Endometrial microvascular endothelial cells (primary cell): Measurements from ENCODE around the gene IGF2R. TPM values are rescaled to one million over a fixed set of nuclear protein-coding genes. Genes with fewer than 3 reads are reported as not detected.
"Not testable (repeated sequence)": the region's sequence is repeated elsewhere in the genome, so short reads cannot be mapped to it uniquely, and the experiment has no call there.

Source experiments
- in situ Hi-C: cut with HindIII; loops from 2 replicates; pipeline ENCODE4 v1.10.0; 2017; ENCODE audit warnings: low sequenced_read_pairs, low pct_unique_long_range_greater_than_20kb; ENCODE audit errors: inconsistent ontology term
- total RNA-seq: library from RNA; depleted of rRNA; stranded (reverse); fragments of >200 nt; gene quantifications from one replicate; pipeline ENCODE4 v1.2.3, GENCODE V29; 2015; ENCODE audit errors: inconsistent ontology term

IGF2R gene
- total RNA-seq, 1 donor from 2014 or later, result 23.5 TPM

DNA sequence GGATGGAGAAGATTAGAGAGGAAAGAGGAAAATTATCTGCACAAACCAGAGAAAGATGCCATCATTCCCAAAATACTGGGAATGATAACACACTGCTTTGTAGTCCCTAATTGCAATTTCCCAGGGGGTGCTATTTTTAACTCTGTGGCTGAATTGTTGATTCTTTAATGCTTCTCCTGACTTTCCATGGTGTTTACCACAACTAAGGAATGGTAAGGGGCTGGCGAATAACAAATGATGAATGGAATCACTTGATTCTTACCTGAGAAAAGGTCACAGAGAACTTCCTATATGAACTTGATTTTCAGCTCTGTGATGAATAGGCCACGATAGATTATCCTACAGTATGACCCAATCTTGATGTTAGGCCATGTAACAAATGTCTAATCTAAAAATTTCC lies 22.0 kb upstream of the IGF2R start:
- in situ Hi-C loops, result no loop called here

- in situ Hi-C loops, result no loop called here
Observed at GRCh38 chr6:159948199-159948598, 20.7 kb upstream of the IGF2R start.

- in situ Hi-C loops, result no loop called here
Observed at GRCh38 chr6:159951772-159952171, 17.1 kb upstream of the IGF2R start.

DNA sequence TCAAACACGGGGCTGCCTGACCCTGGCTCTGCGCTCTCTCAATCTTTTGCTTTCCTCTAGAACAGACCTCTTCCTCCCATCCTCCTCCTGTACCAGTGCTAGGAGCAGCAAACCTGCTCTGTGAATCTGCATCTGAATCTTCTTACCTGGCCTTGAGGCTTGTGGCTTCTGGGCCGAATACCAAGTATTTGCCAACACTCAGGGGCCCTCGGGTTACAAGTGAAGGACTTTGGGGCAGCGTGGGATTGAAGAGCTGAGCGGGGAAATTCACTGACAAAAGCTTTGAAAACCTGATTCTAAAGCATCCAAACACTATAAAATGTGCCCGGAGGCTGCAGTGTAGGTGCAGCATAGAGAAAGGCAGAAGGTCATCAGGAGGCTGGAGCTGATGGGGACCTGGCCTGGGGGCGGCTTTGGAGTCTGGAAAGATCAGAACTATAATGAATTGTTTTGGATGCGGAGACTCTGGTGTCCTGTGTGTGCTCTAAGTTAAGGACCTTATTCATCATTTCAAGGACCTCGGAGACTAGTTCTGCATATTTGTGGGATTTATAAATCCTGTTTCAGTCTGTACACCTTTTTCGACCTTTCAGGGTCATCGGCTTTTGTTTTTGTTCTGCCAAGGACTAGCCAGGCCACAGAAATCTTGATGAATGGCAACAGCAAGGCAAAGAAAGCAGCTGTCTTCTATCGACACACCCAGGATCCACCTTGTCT lies 16.4 kb upstream of the IGF2R start:
- in situ Hi-C loops, result no loop called here

- in situ Hi-C loops, result no loop called here
Observed at GRCh38 chr6:159953091-159953601, 15.7 kb upstream of the IGF2R start.

- in situ Hi-C loops, result no loop called here
Observed at GRCh38 chr6:159955945-159956361, 12.9 kb upstream of the IGF2R start.

DNA sequence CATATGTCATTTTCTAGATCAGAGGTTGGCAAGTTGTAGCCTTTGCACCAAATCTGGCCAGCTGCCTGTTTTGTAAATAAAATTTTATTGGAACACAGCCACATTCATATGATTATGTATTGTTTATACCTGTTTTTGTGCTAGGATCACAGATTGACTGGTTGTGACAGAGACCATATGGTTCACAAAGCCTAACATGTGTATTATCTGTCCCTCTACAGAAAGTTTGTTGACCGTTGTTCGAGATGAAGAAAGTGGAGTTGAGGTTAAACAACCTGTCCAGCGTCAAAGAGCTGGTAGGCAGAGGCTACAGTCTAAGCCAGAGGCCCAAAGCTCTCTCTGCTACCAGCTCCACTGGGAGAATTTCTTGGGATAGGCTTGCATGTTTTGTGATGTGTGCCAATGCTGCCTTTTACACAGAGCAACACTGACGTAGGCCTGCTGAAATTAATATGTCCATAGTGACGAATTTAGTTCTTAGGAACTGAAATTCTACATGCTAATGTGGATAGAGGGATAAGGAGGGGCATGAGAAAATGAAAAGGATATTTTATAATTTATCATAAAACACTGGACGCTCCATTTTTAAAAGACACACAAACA lies 11.7 kb upstream of the IGF2R start:
- in situ Hi-C loops, result no loop called here

DNA sequence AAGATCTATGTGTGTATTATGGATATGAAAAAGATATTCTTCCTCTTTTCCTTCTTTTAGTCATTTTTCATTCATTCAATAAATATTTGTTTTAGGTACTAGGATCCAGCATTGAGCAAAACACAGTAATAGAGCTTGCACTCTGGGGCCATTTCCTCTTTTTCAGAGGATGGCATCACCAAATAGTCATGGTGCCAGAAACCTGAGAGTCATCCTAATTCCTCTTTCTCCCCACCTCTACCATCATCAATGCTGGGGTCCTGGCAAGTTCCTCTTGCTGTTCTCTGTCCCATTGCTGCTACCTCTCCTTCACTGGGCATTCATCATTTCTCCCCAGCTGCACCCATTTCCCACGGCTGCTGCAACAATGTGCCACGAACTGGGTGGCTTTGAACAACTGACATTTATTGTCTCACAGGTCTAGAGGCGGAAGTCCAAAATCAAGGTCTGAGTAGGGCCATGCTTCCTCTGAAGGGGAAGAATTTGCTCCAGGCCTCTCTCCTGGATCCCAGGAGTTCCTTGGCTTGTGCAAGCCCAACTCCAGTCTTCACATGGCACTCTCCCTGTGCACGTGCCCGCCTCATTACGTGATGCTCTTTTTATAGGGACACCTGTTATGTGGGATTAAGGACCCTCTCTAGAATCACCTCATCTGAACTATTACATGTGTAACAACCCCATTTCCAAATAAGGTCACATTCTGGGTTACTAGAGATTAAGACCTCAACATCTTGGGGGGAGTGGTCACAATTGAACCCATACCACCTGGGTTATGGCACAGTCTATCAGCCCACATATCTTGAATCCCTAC lies 9.5 kb upstream of the IGF2R start:
- in situ Hi-C loops, result no loop called here

DNA sequence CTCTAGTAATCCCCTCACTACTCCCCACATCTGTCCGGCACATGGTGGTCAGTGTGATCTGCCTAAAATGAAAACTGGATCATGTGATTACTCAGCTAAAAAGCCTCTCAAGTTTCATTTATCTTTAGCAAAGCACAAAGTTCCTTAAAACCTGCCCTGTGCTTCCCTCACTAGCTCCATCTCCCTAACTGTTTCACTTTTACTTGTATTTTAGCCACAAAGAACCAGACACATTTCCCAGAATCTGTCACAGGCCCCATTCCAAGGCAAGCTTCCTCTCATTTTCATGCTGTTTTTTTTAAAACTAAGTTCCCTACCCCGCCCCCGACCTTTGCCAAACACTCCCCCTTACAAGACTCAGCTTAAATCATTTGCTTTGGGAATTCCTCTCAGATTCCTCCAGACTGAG lies 8.9 kb upstream of the IGF2R start:
- in situ Hi-C loops, result no loop called here

DNA sequence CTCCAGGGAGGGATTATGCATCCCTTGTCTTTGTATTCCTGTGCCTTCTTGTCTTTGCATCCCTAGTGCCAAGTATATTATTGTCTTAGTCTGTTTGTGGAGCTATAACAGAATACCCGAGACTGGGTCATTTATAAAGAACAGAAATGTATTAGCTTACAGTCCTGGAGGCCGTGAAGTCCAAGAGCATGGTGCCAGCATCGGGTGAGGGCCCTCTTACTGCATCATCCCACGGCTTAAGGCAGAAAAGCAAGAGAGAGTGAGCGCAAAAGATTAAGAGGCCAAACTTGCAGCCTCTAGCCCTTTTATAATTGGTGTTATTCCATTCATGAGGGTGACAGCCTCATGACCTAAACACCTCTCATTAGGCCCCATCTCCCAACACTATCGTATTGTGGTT lies 8.4 kb upstream of the IGF2R start:
- in situ Hi-C loops, result no loop called here

GRCh38 chr6:159961528-159961927 lies 7.4 kb upstream of the IGF2R start:
- in situ Hi-C loops, result no loop called here

- in situ Hi-C loops, result no loop called here
Observed at GRCh38 chr6:159963111-159963510, 5.8 kb upstream of the IGF2R start.

- in situ Hi-C loops, result no loop called here
Observed at GRCh38 chr6:159964046-159964445, 4.8 kb upstream of the IGF2R start.

GRCh38 chr6:159966339-159966738 lies 2.5 kb upstream of the IGF2R start:
- in situ Hi-C loops, result no loop called here

DNA sequence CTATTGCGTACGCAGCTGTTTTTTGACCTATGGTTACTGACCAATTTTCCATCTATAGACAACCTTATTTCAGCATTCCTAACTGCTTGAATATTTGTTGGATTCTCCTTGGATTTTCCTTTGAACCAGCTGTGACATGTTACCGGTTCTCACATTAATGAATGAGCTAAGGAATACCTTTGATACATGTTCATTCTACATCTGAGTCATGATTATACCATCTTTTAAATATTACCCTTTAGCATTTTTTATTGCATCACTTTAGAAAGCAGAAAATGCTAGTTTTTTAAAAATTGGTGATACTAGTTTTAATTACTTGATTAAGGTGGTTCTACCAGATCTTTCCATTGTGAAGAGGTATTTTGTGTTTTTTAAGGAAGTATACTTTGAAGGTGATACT lies 1.9 kb upstream of the IGF2R start:
- in situ Hi-C loops, result no loop called here

DNA sequence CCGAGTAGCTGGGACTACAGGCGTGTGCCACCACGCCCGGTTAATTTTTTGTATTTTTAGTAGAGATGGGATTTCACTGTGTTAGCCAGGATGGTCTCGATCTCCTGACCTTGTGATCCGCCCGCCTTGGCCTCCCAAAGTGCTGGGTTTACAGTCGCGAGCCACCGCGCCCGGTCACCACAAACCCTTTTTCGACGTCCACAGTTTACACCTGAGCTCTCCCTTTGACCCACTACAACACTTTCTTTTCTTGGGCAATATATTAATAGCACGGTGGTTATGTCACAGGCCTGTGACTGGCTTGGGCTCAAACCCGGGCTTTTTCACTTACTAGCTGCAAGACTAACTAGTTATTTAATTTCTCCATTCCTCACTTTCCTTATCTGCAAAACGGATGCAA lies 1.3 kb upstream of the IGF2R start:
- in situ Hi-C loops, result not testable (repeated sequence)

DNA sequence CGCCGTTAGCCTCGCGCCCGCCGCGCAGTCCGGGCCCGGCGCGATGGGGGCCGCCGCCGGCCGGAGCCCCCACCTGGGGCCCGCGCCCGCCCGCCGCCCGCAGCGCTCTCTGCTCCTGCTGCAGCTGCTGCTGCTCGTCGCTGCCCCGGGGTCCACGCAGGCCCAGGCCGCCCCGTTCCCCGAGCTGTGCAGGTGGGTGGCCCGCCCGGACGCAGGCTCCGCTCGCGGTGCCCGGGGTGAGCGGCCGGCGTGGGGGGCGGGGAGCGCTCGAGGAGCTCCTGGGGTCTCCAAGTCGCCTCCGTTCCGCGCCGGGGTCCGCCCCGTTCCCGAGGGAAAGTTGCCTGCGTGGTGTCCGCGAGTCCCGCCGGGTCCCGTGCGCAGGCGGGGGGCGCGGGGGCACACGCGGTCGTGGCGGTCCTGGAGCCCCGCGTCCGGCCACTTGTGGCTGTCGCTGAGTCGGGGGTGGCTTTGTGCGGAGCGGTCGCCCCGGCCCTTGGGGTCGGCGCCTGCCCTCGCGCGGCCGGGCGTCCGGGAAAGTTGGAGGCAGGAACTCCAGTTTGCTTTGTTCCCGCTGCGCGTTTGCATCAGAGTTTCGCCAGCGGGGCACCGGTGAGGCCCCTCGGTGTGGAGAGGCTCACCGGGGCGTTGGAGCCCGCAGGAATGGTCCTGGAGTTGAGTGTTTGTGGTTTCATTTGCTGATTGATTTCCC lies 476 bp downstream of the IGF2R start:
- in situ Hi-C loops, result no loop called here

DNA sequence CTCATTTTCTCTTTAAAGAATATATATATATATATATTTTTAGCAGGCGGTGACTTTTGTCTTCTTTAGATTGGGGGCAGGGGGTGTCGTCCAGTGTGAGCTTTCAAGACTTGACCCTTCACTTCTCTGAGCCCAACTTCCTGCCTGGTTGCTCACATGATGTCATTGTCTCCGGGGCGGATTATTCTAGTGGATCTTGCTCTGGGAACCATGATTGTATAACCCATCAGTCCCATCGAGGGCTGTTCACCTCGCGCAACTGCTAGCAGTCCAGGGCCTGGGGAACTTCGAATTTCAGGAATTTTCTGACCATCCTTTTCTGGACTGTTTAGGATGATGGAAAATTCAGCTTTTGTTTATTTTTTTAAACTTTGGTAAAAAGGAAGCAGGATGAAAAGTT lies 1.0 kb downstream of the IGF2R start:
- in situ Hi-C loops, result no loop called here

DNA sequence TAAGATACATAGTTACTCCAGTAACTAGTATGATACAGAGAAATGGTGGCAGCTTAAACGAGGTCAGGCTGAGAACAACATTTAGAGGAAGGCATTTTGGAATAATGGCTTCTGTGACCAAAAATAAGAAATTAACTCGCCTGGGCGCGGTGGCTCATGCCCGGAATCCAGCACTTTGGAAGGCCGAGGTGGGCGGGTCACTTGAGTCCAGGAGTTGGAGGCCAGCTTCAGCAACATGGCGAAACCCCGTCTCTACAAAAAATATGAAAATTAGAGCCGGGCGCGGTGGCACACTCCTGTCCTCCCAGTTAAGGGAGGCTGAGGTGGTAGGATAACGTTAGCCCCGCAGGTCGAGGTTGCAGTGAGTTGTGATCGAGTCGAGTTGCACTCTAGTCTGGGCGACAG lies 1.8 kb downstream of the IGF2R start:
- in situ Hi-C loops, result no loop called here
